ENCODE measurements around the gene RSAD2. TPM values are rescaled to one million over a fixed set of nuclear protein-coding genes. Genes with fewer than 3 reads are reported as not detected.

Gene RSAD2
- total and polyA plus RNA-seq, 4 donors = 1.7 to 8.9 (median 6.6) TPM

DNA sequence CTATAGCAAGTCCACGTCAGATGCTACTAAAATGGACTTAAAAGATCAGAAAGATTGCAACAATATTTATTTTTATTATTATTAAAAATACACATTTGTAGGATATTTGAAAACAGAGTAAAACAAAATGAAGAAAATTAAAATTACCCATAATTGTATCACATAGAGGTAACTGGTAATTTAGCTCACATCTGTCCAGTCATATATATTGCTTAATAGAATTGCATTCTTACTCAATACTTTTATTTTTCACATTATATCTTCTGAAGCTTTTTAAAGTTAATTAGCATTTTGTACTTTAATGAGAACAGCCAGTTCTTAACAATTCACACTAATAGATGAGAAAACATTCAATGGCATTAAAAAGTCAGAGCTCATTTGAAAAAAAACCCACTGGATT lies 28.1 kb downstream of the RSAD2 start:
- no peak for DNase-seq
- H3K4me3 ChIP-seq (ENCODE audit: low read length in 2 of 2) = no peak overlapping the region
- no peaks in the 10 kb centered on the region for H3K4me1 ChIP-seq (ENCODE audit: control insufficient read depth in 1 of 2, insufficient read depth in 2 of 2, low read length in 2 of 2)
- H3K9me3 ChIP-seq (ENCODE audit: control insufficient read depth, low read length) = no peaks in the 10 kb centered on the region
- ATAC-seq (ENCODE audit: low FRiP score) = no peak
- H3K27ac ChIP-seq (ENCODE audit: low read depth in 1 of 2, low read length in 2 of 2) = no peak overlapping the region
- 89 to 100% methylated on average over 1 of the region's 1 CpG for whole genome bisulfite sequencing, 2 donors
- H3K36me3 ChIP-seq (ENCODE audit: control insufficient read depth in 1 of 2, insufficient read depth in 2 of 2, low read length in 1 of 2) = no peaks in the 10 kb centered on the region
- no peaks in the 10 kb centered on the region for H3K27me3 ChIP-seq (ENCODE audit: control insufficient read depth in 1 of 2, insufficient read depth in 2 of 2, low read length in 1 of 2)
- intact Hi-C loops (cut with DNase I) = no loop called here

- Histone ChIP-seq H3K27me3 (ENCODE audit: control insufficient read depth in 1 of 2, insufficient read depth in 2 of 2, low read length in 1 of 2) (no peaks in the 10 kb centered on the region), H3K4me3 (ENCODE audit: low read length in 2 of 2) (no peak overlapping the region), H3K4me1 (ENCODE audit: control insufficient read depth in 1 of 2, insufficient read depth in 2 of 2, low read length in 2 of 2) (no peaks in the 10 kb centered on the region), H3K9me3 (ENCODE audit: control insufficient read depth, low read length) (no peaks in the 10 kb centered on the region), H3K27ac (ENCODE audit: low read depth in 1 of 2, low read length in 2 of 2) (no peak overlapping the region), H3K36me3 (ENCODE audit: control insufficient read depth in 1 of 2, insufficient read depth in 2 of 2, low read length in 1 of 2) (no peaks in the 10 kb centered on the region)
- no peak for DNase-seq
- 85 to 86% methylated on average over 1 of the region's 1 CpG for WGBS, 2 donors
- intact Hi-C loops (cut with DNase I) = no loop called here
- no peak for ATAC-seq (ENCODE audit: low FRiP score)
These were observed 28.7 kb downstream of the RSAD2 start for GRCh38 chr2:6906165-6906741.

DNA sequence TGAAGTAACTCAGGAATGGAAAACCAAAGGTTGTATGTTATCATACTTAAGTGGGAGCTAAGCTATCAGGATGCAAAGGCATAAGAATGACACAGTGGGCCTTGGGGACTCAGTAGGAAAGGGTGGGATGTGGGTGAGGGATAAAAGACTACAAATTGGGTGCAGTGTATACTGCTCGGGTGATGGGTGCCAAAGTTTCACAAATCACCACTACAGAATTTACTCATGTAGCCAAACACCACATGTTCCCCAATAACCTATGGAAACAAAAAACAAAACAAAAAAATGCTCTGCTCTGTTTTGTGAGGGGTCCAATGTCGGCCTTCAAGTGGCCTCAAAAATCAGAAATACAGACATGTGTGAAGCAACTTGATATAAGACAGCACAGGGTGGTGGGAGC lies 30.7 kb downstream of the RSAD2 start:
- H3K27ac ChIP-seq (ENCODE audit: low read depth in 1 of 2, low read length in 2 of 2) = no peak overlapping the region
- H3K4me1 ChIP-seq (ENCODE audit: control insufficient read depth in 1 of 2, insufficient read depth in 2 of 2, low read length in 2 of 2) = no peaks in the 10 kb centered on the region
- WGBS, 2 donors = 88 to 91% methylated on average over 2 of the region's 2 CpGs
- no peaks in the 10 kb centered on the region for H3K27me3 ChIP-seq (ENCODE audit: control insufficient read depth in 1 of 2, insufficient read depth in 2 of 2, low read length in 1 of 2)
- ATAC-seq (ENCODE audit: low FRiP score) = no peak
- H3K36me3 ChIP-seq (ENCODE audit: control insufficient read depth in 1 of 2, insufficient read depth in 2 of 2, low read length in 1 of 2) = no peaks in the 10 kb centered on the region
- no peak for DNase-seq
- H3K4me3 ChIP-seq (ENCODE audit: low read length in 2 of 2) = no peak overlapping the region
- H3K9me3 ChIP-seq (ENCODE audit: control insufficient read depth, low read length) = no peaks in the 10 kb centered on the region
- intact Hi-C loops (cut with DNase I) = no loop called here

- no peaks in the 10 kb centered on the region for H3K4me1 ChIP-seq (ENCODE audit: control insufficient read depth in 1 of 2, insufficient read depth in 2 of 2, low read length in 2 of 2)
- DNase-seq = no peak
- H3K4me3 ChIP-seq (ENCODE audit: low read length in 2 of 2) = no peak overlapping the region
- H3K9me3 ChIP-seq (ENCODE audit: control insufficient read depth, low read length) = no peaks in the 10 kb centered on the region
- 83 to 86% methylated on average over 8 of the region's 8 CpGs for WGBS, 2 donors
- H3K36me3 ChIP-seq (ENCODE audit: control insufficient read depth in 1 of 2, insufficient read depth in 2 of 2, low read length in 1 of 2) = no peaks in the 10 kb centered on the region
- no peak for ATAC-seq (ENCODE audit: low FRiP score)
- H3K27me3 ChIP-seq (ENCODE audit: control insufficient read depth in 1 of 2, insufficient read depth in 2 of 2, low read length in 1 of 2) = no peaks in the 10 kb centered on the region
- intact Hi-C loops (cut with DNase I) = loop anchor here in 1 of 2 donors (10.0 kb wide), 1 partner anchor 135 kb away; no protein-coding TSS in a partner anchor
- H3K27ac ChIP-seq (ENCODE audit: low read depth in 1 of 2, low read length in 2 of 2) = no peak overlapping the region
These were observed 32.1 kb downstream of the RSAD2 start for GRCh38 chr2:6909431-6910385.

GRCh38 chr2:6911721-6912120 lies 34.1 kb downstream of the RSAD2 start:
- Histone ChIP-seq H3K27ac (ENCODE audit: low read depth in 1 of 2, low read length in 2 of 2) (no peak overlapping the region), H3K4me3 (ENCODE audit: low read length in 2 of 2) (no peak overlapping the region), H3K27me3 (ENCODE audit: control insufficient read depth in 1 of 2, insufficient read depth in 2 of 2, low read length in 1 of 2) (no peaks in the 10 kb centered on the region), H3K4me1 (ENCODE audit: control insufficient read depth in 1 of 2, insufficient read depth in 2 of 2, low read length in 2 of 2) (no peaks in the 10 kb centered on the region), H3K9me3 (ENCODE audit: control insufficient read depth, low read length) (no peaks in the 10 kb centered on the region), H3K36me3 (ENCODE audit: control insufficient read depth in 1 of 2, insufficient read depth in 2 of 2, low read length in 1 of 2) (no peaks in the 10 kb centered on the region)
- ATAC-seq (ENCODE audit: low FRiP score) (no peak), DNase-seq (no peak)
- intact Hi-C loops (cut with DNase I) = loop anchor here in 1 of 2 donors (10.0 kb wide), 1 partner anchor 133 kb away; no protein-coding TSS in a partner anchor

- intact Hi-C loops (cut with DNase I) = loop anchor here in 1 of 2 donors (10.0 kb wide), 1 partner anchor 131 kb away; no protein-coding TSS in a partner anchor
- Histone ChIP-seq H3K27me3 (ENCODE audit: control insufficient read depth in 1 of 2, insufficient read depth in 2 of 2, low read length in 1 of 2) (no peaks in the 10 kb centered on the region), H3K36me3 (ENCODE audit: control insufficient read depth in 1 of 2, insufficient read depth in 2 of 2, low read length in 1 of 2) (no peaks in the 10 kb centered on the region), H3K9me3 (ENCODE audit: control insufficient read depth, low read length) (no peaks in the 10 kb centered on the region), H3K4me1 (ENCODE audit: control insufficient read depth in 1 of 2, insufficient read depth in 2 of 2, low read length in 2 of 2) (no peaks in the 10 kb centered on the region), H3K4me3 (ENCODE audit: low read length in 2 of 2) (no peak overlapping the region), H3K27ac (ENCODE audit: low read depth in 1 of 2, low read length in 2 of 2) (no peak overlapping the region)
- WGBS, 2 donors = 89 to 93% methylated on average over 9 of the region's 9 CpGs
- ATAC-seq (ENCODE audit: low FRiP score) (no peak), DNase-seq (no peak)
These were observed 36.0 kb downstream of the RSAD2 start for GRCh38 chr2:6913415-6914157.

- Histone ChIP-seq H3K4me1 (ENCODE audit: control insufficient read depth in 1 of 2, insufficient read depth in 2 of 2, low read length in 2 of 2) (no peaks in the 10 kb centered on the region), H3K9me3 (ENCODE audit: control insufficient read depth, low read length) (no peaks in the 10 kb centered on the region), H3K27ac (ENCODE audit: low read depth in 1 of 2, low read length in 2 of 2) (no peak overlapping the region), H3K36me3 (ENCODE audit: control insufficient read depth in 1 of 2, insufficient read depth in 2 of 2, low read length in 1 of 2) (no peaks in the 10 kb centered on the region), H3K27me3 (ENCODE audit: control insufficient read depth in 1 of 2, insufficient read depth in 2 of 2, low read length in 1 of 2) (no peaks in the 10 kb centered on the region), H3K4me3 (ENCODE audit: low read length in 2 of 2) (no peak overlapping the region)
- no peak for DNase-seq
- intact Hi-C loops (cut with DNase I) = loop anchor here in 1 of 2 donors (10.0 kb wide), 1 partner anchor 130 kb away; no protein-coding TSS in a partner anchor
- 81 to 82% methylated on average over 3 of the region's 3 CpGs for WGBS, 2 donors
- ATAC-seq (ENCODE audit: low FRiP score) = no peak
These were observed 37.3 kb downstream of the RSAD2 start for GRCh38 chr2:6914828-6915227.

DNA sequence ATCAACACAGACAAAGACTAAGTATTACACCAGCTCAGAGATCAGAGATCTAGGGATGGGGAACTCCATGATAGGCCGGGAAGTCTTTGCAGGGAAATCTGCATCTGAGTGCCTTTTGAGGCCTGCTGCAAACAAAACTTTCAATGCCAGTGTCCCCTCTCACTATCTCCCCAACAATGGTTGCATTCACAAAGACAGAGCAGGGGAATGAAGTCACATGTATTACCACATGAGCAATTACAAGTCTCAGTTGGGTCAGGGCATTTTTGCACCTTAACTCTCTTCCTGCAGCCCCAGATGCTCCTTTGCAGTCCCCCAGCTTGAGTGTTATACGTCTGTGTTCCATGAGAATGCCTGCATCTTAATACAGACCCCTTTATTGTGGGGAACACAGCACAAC lies 37.8 kb downstream of the RSAD2 start:
- 93 to 98% methylated on average over 2 of the region's 2 CpGs for WGBS, 2 donors
- H3K9me3 ChIP-seq (ENCODE audit: control insufficient read depth, low read length) = no peaks in the 10 kb centered on the region
- DNase-seq (no peak), ATAC-seq (ENCODE audit: low FRiP score) (no peak)
- H3K4me1 ChIP-seq (ENCODE audit: control insufficient read depth in 1 of 2, insufficient read depth in 2 of 2, low read length in 2 of 2) = no peaks in the 10 kb centered on the region
- intact Hi-C loops (cut with DNase I) = loop anchor here in 1 of 2 donors (10.0 kb wide), 1 partner anchor 129 kb away; no protein-coding TSS in a partner anchor
- H3K36me3 ChIP-seq (ENCODE audit: control insufficient read depth in 1 of 2, insufficient read depth in 2 of 2, low read length in 1 of 2) = no peaks in the 10 kb centered on the region
- H3K4me3 ChIP-seq (ENCODE audit: low read length in 2 of 2) = no peak overlapping the region
- H3K27ac ChIP-seq (ENCODE audit: low read depth in 1 of 2, low read length in 2 of 2) = no peak overlapping the region
- no peaks in the 10 kb centered on the region for H3K27me3 ChIP-seq (ENCODE audit: control insufficient read depth in 1 of 2, insufficient read depth in 2 of 2, low read length in 1 of 2)

Data from aorta (tissue), 5 donors.